COLO668 (cell line): ENCODE measurements around the gene NFATC3.

Source experiments
- DNase-seq: peaks from one replicate; lab custom pipeline; 2025; ENCODE audit not compliant: unreplicated experiment; lab: John Stamatoyannopoulos, UW

The NFATC3 gene

GRCh38 chr16:68072038-68072695 lies 13.0 kb upstream of the NFATC3 start:
- no peak for DNase-seq

GRCh38 chr16:68073902-68074760 lies 11.0 kb upstream of the NFATC3 start:
- no peak for DNase-seq

- no peak for DNase-seq
Measured at GRCh38 chr16:68074850-68075555, 10.2 kb upstream of the NFATC3 start.

GRCh38 chr16:68075980-68076379 lies 9.2 kb upstream of the NFATC3 start:
- no peak for DNase-seq

- DNase-seq = no peak
Measured at GRCh38 chr16:68076560-68076959, 8.6 kb upstream of the NFATC3 start.

- no peak for DNase-seq
Measured at GRCh38 chr16:68077866-68078700, 7.1 kb upstream of the NFATC3 start.

GRCh38 chr16:68078701-68079375 lies 6.3 kb upstream of the NFATC3 start:
- DNase-seq = no peak

- DNase-seq = no peak
Measured at GRCh38 chr16:68079376-68079625, 5.9 kb upstream of the NFATC3 start.

GRCh38 chr16:68079626-68080344 lies 5.4 kb upstream of the NFATC3 start:
- DNase-seq = no peak

- no peak for DNase-seq
Measured at GRCh38 chr16:68081861-68082628, 3.1 kb upstream of the NFATC3 start.

GRCh38 chr16:68082629-68083238 lies 2.4 kb upstream of the NFATC3 start:
- DNase-seq = no peak

- no peak for DNase-seq
Measured at GRCh38 chr16:68083239-68083781, 1.9 kb upstream of the NFATC3 start.

- no peak for DNase-seq
Measured at GRCh38 chr16:68083861-68084503, 1.2 kb upstream of the NFATC3 start.

GRCh38 chr16:68084504-68085258 lies 489 bp upstream of the NFATC3 start:
- peak; percentile 93 for DNase-seq

- DNase-seq = no peak
Measured at GRCh38 chr16:68086336-68086841, 1.2 kb downstream of the NFATC3 start.

- no peak for DNase-seq
Measured at GRCh38 chr16:68086860-68087268, 1.7 kb downstream of the NFATC3 start.

- no peak for DNase-seq
Measured at GRCh38 chr16:68087688-68088087, 2.5 kb downstream of the NFATC3 start.
